ENCODE results near the gene ACTN4.
"Not testable (repeated sequence)": the region's sequence is repeated elsewhere in the genome, so short reads cannot be mapped to it uniquely, and the experiment has no call there.

- TF ChIP-seq EZH2 (IDR thresholded peaks at IDR 0.05): not testable (repeated sequence)
- TF ChIP-seq, protein P1, sequence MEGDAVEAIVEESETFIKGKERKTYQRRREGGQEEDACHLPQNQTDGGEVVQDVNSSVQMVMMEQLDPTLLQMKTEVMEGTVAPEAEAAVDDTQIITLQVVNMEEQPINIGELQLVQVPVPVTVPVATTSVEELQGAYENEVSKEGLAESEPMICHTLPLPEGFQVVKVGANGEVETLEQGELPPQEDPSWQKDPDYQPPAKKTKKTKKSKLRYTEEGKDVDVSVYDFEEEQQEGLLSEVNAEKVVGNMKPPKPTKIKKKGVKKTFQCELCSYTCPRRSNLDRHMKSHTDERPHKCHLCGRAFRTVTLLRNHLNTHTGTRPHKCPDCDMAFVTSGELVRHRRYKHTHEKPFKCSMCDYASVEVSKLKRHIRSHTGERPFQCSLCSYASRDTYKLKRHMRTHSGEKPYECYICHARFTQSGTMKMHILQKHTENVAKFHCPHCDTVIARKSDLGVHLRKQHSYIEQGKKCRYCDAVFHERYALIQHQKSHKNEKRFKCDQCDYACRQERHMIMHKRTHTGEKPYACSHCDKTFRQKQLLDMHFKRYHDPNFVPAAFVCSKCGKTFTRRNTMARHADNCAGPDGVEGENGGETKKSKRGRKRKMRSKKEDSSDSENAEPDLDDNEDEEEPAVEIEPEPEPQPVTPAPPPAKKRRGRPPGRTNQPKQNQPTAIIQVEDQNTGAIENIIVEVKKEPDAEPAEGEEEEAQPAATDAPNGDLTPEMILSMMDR (IDR thresholded peaks at IDR 0.05): not testable (repeated sequence)
Observed at GRCh38 chr19:38602856-38603255, 44.6 kb upstream of the ACTN4 start.

All from neural progenitor cell (in vitro differentiated cells).